ENCODE results near the gene TCEA2. TPM values are rescaled to one million over a fixed set of nuclear protein-coding genes. Genes with fewer than 3 reads are reported as not detected.
A peak's percentile ranks its signal among the peaks of the same experiment; 100 is the strongest.

The TCEA2 gene
- total and polyA plus RNA-seq, 4 experiments from 2014 or later = 24.6 to 45.9 (median 35.6) TPM

- H3K4me1 Mint-ChIP-seq = peaks cover 2 to 13% (median 6%) of the 10 kb centered on the region in 4 donors
- ChIA-PET POLR2A (ENCODE audit: partially characterized antibody) (no interaction called here), CTCF (ENCODE audit: partially characterized antibody) (no interaction called here)
- no peaks in the 10 kb centered on the region for H3K9me3 Mint-ChIP-seq
- no peaks in the 10 kb centered on the region for H3K9me3 ChIP-seq (ENCODE audit: control insufficient read depth in 1 of 2, low read length in 2 of 2)
- no peaks in the 10 kb centered on the region for H3K36me3 ChIP-seq (ENCODE audit: insufficient read depth, low read length)
- peaks cover 15% of the 10 kb centered on the region for H3K27me3 ChIP-seq (ENCODE audit: insufficient read depth, low read length)
- H3K27ac ChIP-seq (ENCODE audit: low read depth, low read length) = no peak within 1 kb of the TSS
- H3K36me3 Mint-ChIP-seq = no peaks in the 10 kb centered on the region
- no peak for DNase-seq
- peak within 1 kb of the TSS in 7 of 8 donors; percentile 17 to 77 (median 58) for H3K4me3 Mint-ChIP-seq
- H3K4me1 ChIP-seq (ENCODE audit: insufficient read depth, low read length) = peaks cover 11% of the 10 kb centered on the region
- H3K27ac Mint-ChIP-seq = no peak within 1 kb of the TSS
- intact Hi-C loops (cut with micrococcal nuclease) = no loop called here
- H3K27me3 Mint-ChIP-seq = peaks cover 22 to 28% of the 10 kb centered on the region in 2 donors
- no peak within 1 kb of the TSS for H3K4me3 ChIP-seq (ENCODE audit: low read length in 2 of 2)
Measured at GRCh38 chr20:64049060-64049877, 13.7 kb upstream of the TCEA2 start, which contains the start of gene SOX18. Gene SOX18 (minus strand): TSS chr20:64049639. CDS start chr20:64049516, 123 bp downstream.

GRCh38 chr20:64049878-64050260 is 13.1 kb upstream of the TCEA2 start:
- no peak overlapping the region for H3K27ac Mint-ChIP-seq
- peaks cover 15% of the 10 kb centered on the region for H3K27me3 ChIP-seq (ENCODE audit: insufficient read depth, low read length)
- H3K4me3 ChIP-seq (ENCODE audit: low read length in 2 of 2) = no peak overlapping the region
- H3K36me3 Mint-ChIP-seq = no peaks in the 10 kb centered on the region
- no peak overlapping the region for H3K27ac ChIP-seq (ENCODE audit: low read depth, low read length)
- H3K36me3 ChIP-seq (ENCODE audit: insufficient read depth, low read length) = no peaks in the 10 kb centered on the region
- H3K4me1 ChIP-seq (ENCODE audit: insufficient read depth, low read length) = peaks cover 11% of the 10 kb centered on the region
- H3K9me3 Mint-ChIP-seq = no peaks in the 10 kb centered on the region
- peak overlapping the region in 2 of 8 donors; percentile 9 to 43 for H3K4me3 Mint-ChIP-seq
- H3K4me1 Mint-ChIP-seq = peaks cover 2 to 8% (median 4%) of the 10 kb centered on the region in 4 donors
- ChIA-PET POLR2A (ENCODE audit: partially characterized antibody) (interaction anchor here (0.6 to 0.8 kb wide), 2 partner anchors 8 to 474 kb away, joined by 3 to 4 read pairs; no protein-coding TSS in a partner anchor), CTCF (ENCODE audit: partially characterized antibody) (interaction anchor here (1.0 kb wide), 1 partner anchor 12 kb away, joined by 4 read pairs; no protein-coding TSS in a partner anchor)
- intact Hi-C loops (cut with micrococcal nuclease) = no loop called here
- DNase-seq = no peak
- H3K9me3 ChIP-seq (ENCODE audit: control insufficient read depth in 1 of 2, low read length in 2 of 2) = no peaks in the 10 kb centered on the region
- peaks cover 24 to 28% of the 10 kb centered on the region in 2 donors for H3K27me3 Mint-ChIP-seq

GRCh38 chr20:64050261-64051032 is 12.6 kb upstream of the TCEA2 start:
- H3K27me3 ChIP-seq (ENCODE audit: insufficient read depth, low read length) = peaks cover 15% of the 10 kb centered on the region

GRCh38 chr20:64051033-64051452 is 12.0 kb upstream of the TCEA2 start:
- Histone ChIP-seq H3K9me3 (ENCODE audit: control insufficient read depth in 1 of 2, low read length in 2 of 2) (no peaks in the 10 kb centered on the region), H3K27me3 (ENCODE audit: insufficient read depth, low read length) (peaks cover 15% of the 10 kb centered on the region), H3K4me1 (ENCODE audit: insufficient read depth, low read length) (peaks cover 11% of the 10 kb centered on the region), H3K36me3 (ENCODE audit: insufficient read depth, low read length) (no peaks in the 10 kb centered on the region), H3K27ac (ENCODE audit: low read depth, low read length) (no peak overlapping the region), H3K4me3 (ENCODE audit: low read length in 2 of 2) (no peak overlapping the region)
- H3K4me1 Mint-ChIP-seq = peaks cover 2 to 5% (median 4%) of the 10 kb centered on the region in 4 donors
- no peaks in the 10 kb centered on the region for H3K9me3 Mint-ChIP-seq
- H3K4me3 Mint-ChIP-seq = peak overlapping the region in 2 of 8 donors; percentile 39 to 54
- intact Hi-C loops (cut with micrococcal nuclease) = no loop called here
- H3K27me3 Mint-ChIP-seq = peaks cover 23 to 30% of the 10 kb centered on the region in 2 donors
- CTCF ChIA-PET (ENCODE audit: partially characterized antibody) = no interaction called here
- no peaks in the 10 kb centered on the region for H3K36me3 Mint-ChIP-seq
- no peak for DNase-seq
- no peak overlapping the region for H3K27ac Mint-ChIP-seq
- POLR2A ChIA-PET (ENCODE audit: partially characterized antibody) = no interaction called here

More at GRCh38 chr20:64050261-64051032, 12.6 kb upstream of the TCEA2 start:
- Mint-ChIP-seq H3K27me3 (peaks cover 24 to 32% of the 10 kb centered on the region in 2 donors), H3K36me3 (no peaks in the 10 kb centered on the region), H3K4me1 (peaks cover 2 to 8% (median 4%) of the 10 kb centered on the region in 4 donors), H3K4me3 (peak overlapping the region in 3 of 8 donors; percentile 17 to 30 (median 21)), H3K27ac (no peak overlapping the region), H3K9me3 (no peaks in the 10 kb centered on the region)
- CTCF ChIA-PET (ENCODE audit: partially characterized antibody) = interaction anchor here (1.0 kb wide), 1 partner anchor 12 kb away, joined by 4 read pairs; no protein-coding TSS in a partner anchor
- DNase-seq = no peak
- no peak overlapping the region for H3K27ac ChIP-seq (ENCODE audit: low read depth, low read length)
- no peaks in the 10 kb centered on the region for H3K9me3 ChIP-seq (ENCODE audit: control insufficient read depth in 1 of 2, low read length in 2 of 2)
- H3K4me3 ChIP-seq (ENCODE audit: low read length in 2 of 2) = no peak overlapping the region
- intact Hi-C loops (cut with micrococcal nuclease) = no loop called here
- H3K4me1 ChIP-seq (ENCODE audit: insufficient read depth, low read length) = peaks cover 11% of the 10 kb centered on the region
- no peaks in the 10 kb centered on the region for H3K36me3 ChIP-seq (ENCODE audit: insufficient read depth, low read length)
- POLR2A ChIA-PET (ENCODE audit: partially characterized antibody) = interaction anchor here (0.6 to 0.8 kb wide), 2 partner anchors 9 to 474 kb away, joined by 3 to 4 read pairs; no protein-coding TSS in a partner anchor

GRCh38 chr20:64051561-64052325 is 11.3 kb upstream of the TCEA2 start:
- H3K4me3 Mint-ChIP-seq = no peak overlapping the region
- no peak overlapping the region for H3K4me3 ChIP-seq (ENCODE audit: low read length in 2 of 2)
- no peaks in the 10 kb centered on the region for H3K36me3 Mint-ChIP-seq
- H3K36me3 ChIP-seq (ENCODE audit: insufficient read depth, low read length) = no peaks in the 10 kb centered on the region
- H3K4me1 Mint-ChIP-seq = peaks cover 0 to 4% (median 1%) of the 10 kb centered on the region in 4 donors
- H3K27ac Mint-ChIP-seq = no peak overlapping the region
- peaks cover 11% of the 10 kb centered on the region for H3K4me1 ChIP-seq (ENCODE audit: insufficient read depth, low read length)
- peaks cover 15% of the 10 kb centered on the region for H3K27me3 ChIP-seq (ENCODE audit: insufficient read depth, low read length)
- intact Hi-C loops (cut with micrococcal nuclease) = no loop called here
- peaks cover 18 to 25% of the 10 kb centered on the region in 2 donors for H3K27me3 Mint-ChIP-seq
- CTCF ChIA-PET (ENCODE audit: partially characterized antibody) = interaction anchor here (11.2 kb wide), 1 partner anchor 12 kb away, joined by 133 read pairs; the partner anchor contains the start of gene C20orf204
- POLR2A ChIA-PET (ENCODE audit: partially characterized antibody) = interaction anchor here (0.7 to 3.5 kb wide), 2 partner anchors 8 to 13 kb away, joined by 3 to 15 read pairs; no protein-coding TSS in a partner anchor
- H3K27ac ChIP-seq (ENCODE audit: low read depth, low read length) = no peak overlapping the region
- no peaks in the 10 kb centered on the region for H3K9me3 Mint-ChIP-seq
- no peaks in the 10 kb centered on the region for H3K9me3 ChIP-seq (ENCODE audit: control insufficient read depth in 1 of 2, low read length in 2 of 2)
- DNase-seq = no peak

GRCh38 chr20:64052326-64052722 is 10.7 kb upstream of the TCEA2 start:
- ChIA-PET CTCF (ENCODE audit: partially characterized antibody) (interaction anchor here (0.7 to 11.2 kb wide), 2 partner anchors 10 to 13 kb away, joined by 3 to 133 read pairs; partner anchors contain the start of gene C20orf204), POLR2A (ENCODE audit: partially characterized antibody) (interaction anchor here (0.7 to 3.5 kb wide), 2 partner anchors 9 to 13 kb away, joined by 3 to 15 read pairs; no protein-coding TSS in a partner anchor)
- no peak for DNase-seq
- Histone ChIP-seq H3K27me3 (ENCODE audit: insufficient read depth, low read length) (peaks cover 15% of the 10 kb centered on the region), H3K4me3 (ENCODE audit: low read length in 2 of 2) (no peak overlapping the region), H3K36me3 (ENCODE audit: insufficient read depth, low read length) (no peaks in the 10 kb centered on the region), H3K4me1 (ENCODE audit: insufficient read depth, low read length) (peaks cover 17% of the 10 kb centered on the region), H3K27ac (ENCODE audit: low read depth, low read length) (no peak overlapping the region), H3K9me3 (ENCODE audit: control insufficient read depth in 1 of 2, low read length in 2 of 2) (no peaks in the 10 kb centered on the region)
- Mint-ChIP-seq H3K27ac (no peak overlapping the region), H3K36me3 (no peaks in the 10 kb centered on the region), H3K27me3 (peaks cover 16 to 21% of the 10 kb centered on the region in 2 donors), H3K9me3 (no peaks in the 10 kb centered on the region), H3K4me1 (peaks cover 2 to 9% (median 3%) of the 10 kb centered on the region in 4 donors), H3K4me3 (no peak overlapping the region)
- intact Hi-C loops (cut with micrococcal nuclease) = no loop called here
